H7 (cell line): ENCODE results near the gene GRIN2D. TPM values are rescaled to one million over a fixed set of nuclear protein-coding genes. Genes with fewer than 3 reads are reported as not detected.

Experiments used
- DNase-seq: peaks from one replicate; pipeline ENCODE4 v3.0.0; 2012
- H3K27me3 ChIP-seq: 2 replicates; pipeline ENCODE4 v1.6.0; 2011; ENCODE audit warnings: mild to moderate bottlenecking, low read length; ENCODE audit not compliant: control insufficient read depth, insufficient read depth
- H3K36me3 ChIP-seq: replicated peaks from 2 replicates; pipeline ENCODE4 v1.5.1; 2011; ENCODE audit warnings: low read length; ENCODE audit not compliant: control insufficient read depth, insufficient read depth
- H3K4me3 ChIP-seq: 2 replicates; pipeline ENCODE4 v1.5.1; 2011; ENCODE audit warnings: low read depth, mild to moderate bottlenecking, control low read depth, low read length, moderate library complexity; ENCODE audit not compliant: insufficient read depth
- total RNA-seq: library from RNA; depleted of rRNA; stranded (reverse); fragments of >200 nt; shearing (Covaris generic); gene quantifications from 2 replicates; pipeline ENCODE4 v1.2.3, GENCODE V29; 2014; rRNA removed

GRIN2D gene
- total RNA-seq, 1 experiment from 2014 or later = 4.8 TPM

DNA sequence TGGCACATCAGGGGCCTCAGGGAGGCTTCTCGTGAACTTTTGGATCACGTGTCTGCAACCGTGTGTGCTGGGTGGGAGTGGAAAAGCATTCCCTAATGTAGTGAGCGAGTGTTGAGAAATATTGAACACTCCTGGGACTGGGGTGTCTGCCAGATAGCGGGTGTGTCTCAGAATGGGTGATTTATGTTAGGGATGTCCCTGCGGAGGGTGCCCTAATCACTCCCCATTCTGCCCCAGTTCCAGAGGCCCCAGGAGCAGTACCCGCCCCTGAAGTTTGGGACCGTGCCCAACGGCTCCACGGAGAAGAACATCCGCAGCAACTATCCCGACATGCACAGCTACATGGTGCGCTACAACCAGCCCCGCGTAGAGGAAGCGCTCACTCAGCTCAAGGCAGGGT lies 28.1 kb downstream of the GRIN2D start:
- Histone ChIP-seq H3K4me3 (no peak overlapping the region), H3K27me3 (no peaks in the 10 kb centered on the region), H3K36me3 (peaks cover 14% of the 10 kb centered on the region)
- DNase-seq = peak; percentile 23

DNA sequence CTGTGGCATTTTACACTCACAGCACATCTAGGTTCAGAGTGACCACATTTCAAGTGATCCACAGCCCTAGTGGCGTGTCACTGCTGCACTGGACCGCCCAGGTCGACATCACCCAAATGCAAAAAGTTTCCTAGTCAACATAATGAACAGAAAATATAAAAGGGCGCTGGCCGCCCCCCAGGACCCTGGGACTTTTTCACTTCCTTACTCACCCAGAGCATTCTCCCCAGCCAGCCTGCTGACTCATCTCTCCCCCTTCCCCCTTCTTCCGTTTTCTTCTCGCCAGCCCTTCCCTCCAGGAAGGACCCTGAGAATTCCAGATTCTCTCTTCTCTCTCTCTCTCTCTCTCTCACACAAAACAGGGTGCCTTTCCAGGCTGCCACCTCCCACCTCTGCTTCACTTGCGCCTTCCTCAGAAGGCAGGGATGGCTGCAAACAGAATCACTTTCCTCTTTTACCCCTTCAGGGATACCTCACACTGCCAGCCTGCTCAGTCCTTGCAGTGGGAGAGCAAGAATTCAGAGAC lies 31.3 kb downstream of the GRIN2D start:
- DNase-seq = peak; percentile 77
- Histone ChIP-seq H3K36me3 (peaks cover 10% of the 10 kb centered on the region), H3K4me3 (no peak overlapping the region), H3K27me3 (no peaks in the 10 kb centered on the region)

DNA sequence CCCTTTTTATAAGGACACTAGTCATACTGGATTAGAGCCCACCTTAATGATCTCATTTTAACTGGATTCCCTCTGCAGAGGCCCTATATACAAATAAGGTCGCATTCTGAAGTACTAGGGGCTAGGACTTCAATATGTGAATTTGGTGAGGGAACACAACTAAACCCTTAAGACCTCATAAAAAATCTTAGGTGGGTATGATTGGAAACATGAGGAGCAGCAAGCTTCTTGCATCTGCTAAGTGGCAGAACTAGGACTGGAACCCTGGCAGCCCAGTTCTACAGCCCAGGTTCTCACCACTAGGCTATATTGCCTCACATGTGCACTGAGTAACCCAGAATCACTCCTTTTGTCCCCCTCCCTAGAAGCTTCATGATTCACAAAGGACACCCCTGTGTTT lies 35.2 kb downstream of the GRIN2D start:
- Histone ChIP-seq H3K27me3 (no peaks in the 10 kb centered on the region), H3K36me3 (peaks cover 7% of the 10 kb centered on the region), H3K4me3 (no peak overlapping the region)
- no peak for DNase-seq

DNA sequence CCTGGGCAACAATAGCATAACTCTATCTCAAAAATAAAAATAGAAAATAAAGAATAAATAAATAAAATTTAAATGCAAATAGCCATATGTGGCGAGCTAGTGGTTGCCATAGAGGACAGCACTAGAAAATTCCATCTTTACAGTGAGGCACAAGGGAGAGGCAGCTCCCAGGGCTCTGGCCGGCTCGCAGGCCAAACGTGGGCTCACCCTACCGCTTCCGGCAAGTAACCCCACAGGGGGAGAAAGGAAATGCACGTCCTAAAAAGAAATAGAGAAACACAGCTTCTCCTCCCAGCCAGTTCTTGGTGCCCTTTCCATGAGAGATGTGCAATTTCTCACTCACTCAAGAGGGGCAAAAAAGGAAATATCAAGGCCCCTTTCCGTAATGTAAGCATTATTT lies 39.9 kb downstream of the GRIN2D start:
- no peaks in the 10 kb centered on the region for H3K27me3 ChIP-seq
- DNase-seq = peak; percentile 67
- H3K4me3 ChIP-seq = no peak overlapping the region
- H3K36me3 ChIP-seq = peaks cover 7% of the 10 kb centered on the region

DNA sequence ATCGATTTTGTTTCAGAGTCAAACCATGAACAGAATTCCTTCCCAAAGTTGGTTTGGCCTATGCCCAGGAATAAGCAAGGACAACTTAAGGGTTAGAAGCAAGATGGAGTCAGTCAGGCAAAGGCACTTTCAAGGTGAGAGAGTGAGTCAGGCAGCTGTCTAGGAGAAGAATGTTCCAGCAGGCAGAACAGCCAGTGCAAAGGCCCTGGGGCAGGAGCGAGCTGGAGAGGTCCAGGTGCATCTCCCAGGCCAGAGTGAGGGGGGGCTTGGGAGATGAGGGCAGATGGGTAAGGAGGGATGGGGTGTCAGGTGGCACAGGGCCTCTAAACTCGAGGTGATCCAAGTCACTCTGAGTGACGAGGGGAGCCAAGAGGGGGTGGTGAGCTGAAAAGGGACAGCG lies 43.1 kb downstream of the GRIN2D start:
- no peak for DNase-seq
- Histone ChIP-seq H3K36me3 (peaks cover 3% of the 10 kb centered on the region), H3K4me3 (no peak overlapping the region)

DNA sequence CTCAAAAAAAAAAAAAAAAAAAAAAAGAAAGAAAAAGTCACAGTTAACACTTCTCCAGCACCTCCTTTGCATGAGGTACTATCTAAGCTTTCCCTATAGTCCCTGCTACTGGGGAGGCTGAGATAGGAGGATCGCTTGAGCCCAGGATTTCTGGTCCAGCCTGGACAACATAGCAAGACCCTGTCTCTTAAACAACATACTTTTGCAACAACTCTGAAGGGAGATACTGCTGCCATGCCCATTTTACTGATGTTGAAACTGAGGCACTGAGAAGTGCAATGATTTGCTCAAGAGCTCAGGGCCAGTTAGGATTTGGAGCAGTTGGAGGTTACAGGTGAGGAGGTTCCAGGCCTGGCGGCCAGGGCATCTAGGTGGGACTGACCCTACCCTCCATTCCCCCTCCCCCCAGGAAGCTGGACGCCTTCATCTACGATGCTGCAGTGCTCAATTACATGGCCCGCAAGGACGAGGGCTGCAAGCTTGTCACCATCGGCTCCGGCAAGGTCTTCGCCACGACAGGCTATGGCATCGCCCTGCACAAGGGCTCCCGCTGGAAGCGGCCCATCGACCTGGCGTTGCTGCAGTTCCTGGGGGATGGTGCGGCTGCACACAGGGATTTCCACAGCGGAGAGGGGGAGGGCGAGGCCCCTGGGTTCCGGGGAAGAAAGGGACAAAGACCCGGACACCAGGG lies 48.0 kb downstream of the GRIN2D start:
- H3K36me3 ChIP-seq = peaks cover 3% of the 10 kb centered on the region
- peak; percentile 51 for DNase-seq
- H3K4me3 ChIP-seq = no peak overlapping the region
- no peaks in the 10 kb centered on the region for H3K27me3 ChIP-seq

More for the DNA sequence above, 43.1 kb downstream of the GRIN2D start:
- H3K27me3 ChIP-seq = no peaks in the 10 kb centered on the region

DNA sequence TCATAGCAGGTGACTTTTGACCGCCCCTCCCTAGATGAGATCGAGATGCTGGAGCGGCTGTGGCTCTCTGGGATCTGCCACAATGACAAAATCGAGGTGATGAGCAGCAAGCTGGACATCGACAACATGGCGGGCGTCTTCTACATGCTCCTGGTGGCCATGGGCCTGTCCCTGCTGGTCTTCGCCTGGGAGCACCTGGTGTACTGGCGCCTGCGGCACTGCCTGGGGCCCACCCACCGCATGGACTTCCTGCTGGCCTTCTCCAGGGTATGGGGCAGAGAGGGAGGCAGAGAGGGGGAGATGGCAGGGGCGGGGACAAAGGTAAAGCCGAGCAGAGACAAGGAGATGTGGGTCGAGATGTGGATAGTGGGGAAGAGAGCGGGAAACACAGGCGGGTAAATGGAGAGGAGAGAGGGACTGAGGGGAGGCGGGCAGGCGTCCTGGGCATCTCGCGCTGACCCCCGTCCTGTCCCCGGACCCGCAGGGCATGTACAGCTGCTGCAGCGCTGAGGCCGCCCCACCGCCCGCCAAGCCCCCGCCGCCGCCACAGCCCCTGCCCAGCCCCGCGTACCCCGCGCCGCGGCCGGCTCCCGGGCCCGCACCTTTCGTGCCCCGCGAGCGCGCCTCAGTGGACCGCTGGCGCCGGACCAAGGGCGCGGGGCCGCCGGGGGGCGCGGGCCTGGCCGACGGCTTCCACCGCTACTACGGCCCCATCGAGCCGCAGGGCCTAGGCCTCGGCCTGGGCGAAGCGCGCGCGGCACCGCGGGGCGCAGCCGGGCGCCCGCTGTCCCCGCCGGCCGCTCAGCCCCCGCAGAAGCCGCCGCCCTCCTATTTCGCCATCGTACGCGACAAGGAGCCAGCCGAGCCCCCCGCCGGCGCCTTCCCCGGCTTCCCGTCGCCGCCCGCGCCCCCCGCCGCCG lies 48.9 kb downstream of the GRIN2D start:
- H3K36me3 ChIP-seq = peaks cover 4% of the 10 kb centered on the region; the same call in 1 of the 2 replicates
- H3K27me3 ChIP-seq = no peaks in the 10 kb centered on the region
- DNase-seq = peak; percentile 75
- no peak overlapping the region for H3K4me3 ChIP-seq

DNA sequence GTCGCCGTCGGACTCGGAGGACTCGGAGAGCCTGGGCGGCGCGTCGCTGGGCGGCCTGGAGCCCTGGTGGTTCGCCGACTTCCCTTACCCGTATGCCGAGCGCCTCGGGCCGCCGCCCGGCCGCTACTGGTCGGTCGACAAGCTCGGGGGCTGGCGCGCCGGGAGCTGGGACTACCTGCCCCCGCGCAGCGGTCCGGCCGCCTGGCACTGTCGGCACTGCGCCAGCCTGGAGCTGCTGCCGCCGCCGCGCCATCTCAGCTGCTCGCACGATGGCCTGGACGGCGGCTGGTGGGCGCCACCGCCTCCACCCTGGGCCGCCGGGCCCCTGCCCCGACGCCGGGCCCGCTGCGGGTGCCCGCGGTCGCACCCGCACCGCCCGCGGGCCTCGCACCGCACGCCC lies 49.8 kb downstream of the GRIN2D start:
- Histone ChIP-seq H3K27me3 (no peaks in the 10 kb centered on the region), H3K36me3 (peaks cover 9% of the 10 kb centered on the region), H3K4me3 (no peak overlapping the region)
- peak; percentile 64 for DNase-seq

Other genes with a start within 250 kb of the GRIN2D start
- 90.7 and 100 TPM in 2 replicates for gene LIG1, start 223.3 kb upstream of the GRIN2D start, total RNA-seq
- 1.7 and 3.0 TPM in 2 replicates for gene ZSWIM9, start 223.0 kb upstream of the GRIN2D start, total RNA-seq
- gene CARD8, start 137.8 kb upstream of the GRIN2D start, total RNA-seq = 0.55 and 1.1 TPM in 2 replicates
- 12.8 and 17.9 TPM in 2 replicates for gene ZNF114, start 123.6 kb upstream of the GRIN2D start, total RNA-seq
- gene EMP3, start 68.1 kb upstream of the GRIN2D start, total RNA-seq = 29.9 and 57.5 TPM in 2 replicates
- 11.5 and 17.4 TPM in 2 replicates for gene TMEM143, start 29.7 kb upstream of the GRIN2D start, total RNA-seq
- gene SYNGR4, start 29.3 kb upstream of the GRIN2D start, total RNA-seq = not detected in 2 replicates
- 110 and 111 TPM in 2 replicates for gene KDELR1, start 2.1 kb upstream of the GRIN2D start, total RNA-seq
- 80.6 and 97.8 TPM in 2 replicates for gene GRWD1, start 52.3 kb downstream of the GRIN2D start, total RNA-seq
- 0.21 and 0.70 TPM in 2 replicates for gene KCNJ14, start 61.9 kb downstream of the GRIN2D start, total RNA-seq
- gene CYTH2, start 75.7 kb downstream of the GRIN2D start, total RNA-seq = 42.9 and 51.3 TPM in 2 replicates
- 3.0 and 3.6 TPM in 2 replicates for gene LMTK3, start 118.2 kb downstream of the GRIN2D start, total RNA-seq
- gene SULT2B1, start 158.5 kb downstream of the GRIN2D start, total RNA-seq = 1.8 and 2.8 TPM in 2 replicates
- gene SPACA4, start 213.1 kb downstream of the GRIN2D start, total RNA-seq = not detected in 2 replicates
- 3.8 and 4.0 TPM in 2 replicates for gene FAM83E, start 221.4 kb downstream of the GRIN2D start, total RNA-seq
- 3,978 and 5,156 TPM in 2 replicates for gene RPL18, start 225.5 kb downstream of the GRIN2D start, total RNA-seq
- gene SPHK2, start 225.8 kb downstream of the GRIN2D start, total RNA-seq = 10.9 and 26.4 TPM in 2 replicates
- 11.2 and 18.2 TPM in 2 replicates for gene DBP, start 243.7 kb downstream of the GRIN2D start, total RNA-seq